Ishikawa (cell line): Measurements from ENCODE around the gene PPARG.

Source experiments
- CEBPB ChIP-seq: IDR thresholded peaks from 2 replicates; pipeline ENCODE4 v1.6.1; 2012
- CREB1 ChIP-seq: IDR thresholded peaks from 2 replicates; pipeline ENCODE4 v1.6.1; 2012; ENCODE audit warnings: low read depth
- EP300 ChIP-seq: IDR thresholded peaks from 2 replicates; pipeline ENCODE4 v1.6.1; 2012; ENCODE audit warnings: borderline replicate concordance
- FOXM1 ChIP-seq: IDR thresholded peaks from 2 replicates; pipeline ENCODE4 v1.6.1; 2012; ENCODE audit warnings: low read depth, borderline replicate concordance
- NFIC ChIP-seq: IDR thresholded peaks from 2 replicates; pipeline ENCODE4 v1.6.1; 2012
- TAF1 ChIP-seq: IDR thresholded peaks from 2 replicates; pipeline ENCODE4 v1.6.1; 2012; ENCODE audit warnings: low read depth, mild to moderate bottlenecking
- ZBTB7A ChIP-seq: IDR thresholded peaks from 2 replicates; pipeline ENCODE4 v1.6.1; 2012; ENCODE audit warnings: low read depth
- TF ChIP-seq, protein P1 (sequence below): IDR thresholded peaks from 2 replicates; pipeline ENCODE4 v1.6.1; 2012

DNA sequence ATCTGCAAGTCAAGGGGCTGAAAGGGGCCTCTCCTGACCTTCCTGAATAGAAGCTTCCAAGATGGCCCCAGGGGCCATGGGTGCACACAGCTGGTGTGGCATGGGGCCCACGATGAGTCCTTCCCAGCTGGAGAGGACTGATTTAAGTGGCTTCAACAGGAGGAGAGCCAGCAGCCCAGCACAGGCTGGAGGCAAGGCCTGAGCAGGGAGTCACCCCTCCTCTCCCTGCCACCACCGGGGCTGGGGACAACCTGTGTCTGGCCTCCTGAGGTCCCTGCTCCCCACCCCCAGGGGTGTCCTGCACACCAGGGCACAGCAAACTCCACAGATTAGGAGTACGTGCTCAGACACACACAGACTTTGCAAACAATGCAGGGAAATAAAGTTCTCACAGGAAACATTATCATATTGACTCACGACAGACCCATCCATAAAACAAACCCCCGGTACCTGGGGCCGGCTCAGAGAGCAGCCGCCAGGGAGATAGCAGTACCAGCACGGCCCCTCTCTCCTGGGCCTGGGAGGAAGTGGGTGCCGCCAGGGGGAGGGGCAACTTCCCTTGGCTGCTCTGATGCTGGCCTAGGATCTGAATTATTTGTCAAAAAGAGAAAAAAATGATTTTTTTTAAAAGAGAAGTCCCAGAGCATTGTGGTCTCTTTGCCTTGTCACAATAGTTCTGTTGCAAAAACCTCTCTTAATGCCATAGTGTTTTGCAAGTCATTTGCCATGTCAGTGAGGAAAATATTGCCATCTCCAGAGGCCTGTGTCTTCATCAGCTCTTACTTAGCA, 173.5 kb downstream of the PPARG start:
- TF ChIP-seq CREB1 (no peak), TAF1 (no peak), NFIC (no peak), CEBPB (no peak), EP300 (no peak), FOXM1 (no peak), ZBTB7A (no peak)
- TF ChIP-seq, protein P1, sequence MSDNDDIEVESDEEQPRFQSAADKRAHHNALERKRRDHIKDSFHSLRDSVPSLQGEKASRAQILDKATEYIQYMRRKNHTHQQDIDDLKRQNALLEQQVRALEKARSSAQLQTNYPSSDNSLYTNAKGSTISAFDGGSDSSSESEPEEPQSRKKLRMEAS: no peak
